Stimulated activated CD8-positive, alpha-beta memory T cell treated with anti-CD3 and anti-CD28 coated beads, Interleukin-15, amount 100 ng/mL, for 48 hours (primary cell): ENCODE data around the gene SLC12A2.

Source experiments
- DNase-seq, 2 donors: peaks; one replicate each; pipeline ENCODE4 v3.0.0-alpha.2; 2020; ENCODE audit warnings: low read depth in 2 of 2

Gene SLC12A2

GRCh38 chr5:128225245-128226030 is 141.9 kb downstream of the SLC12A2 start:
- no peak for DNase-seq

- DNase-seq, result no peak
Measured at GRCh38 chr5:128228008-128228407, 144.4 kb downstream of the SLC12A2 start.

- DNase-seq, result no peak
Measured at GRCh38 chr5:128228521-128228920, 145.0 kb downstream of the SLC12A2 start.

GRCh38 chr5:128234928-128235641 is 151.5 kb downstream of the SLC12A2 start:
- no peak for DNase-seq

- DNase-seq, result no peak
Measured at GRCh38 chr5:128236334-128236733, 152.8 kb downstream of the SLC12A2 start.

GRCh38 chr5:128237000-128237399 is 153.4 kb downstream of the SLC12A2 start:
- no peak for DNase-seq

GRCh38 chr5:128237546-128237945 is 154.0 kb downstream of the SLC12A2 start:
- no peak for DNase-seq
